Suprapubic skin (tissue), 4 donors: ENCODE results near the gene MUC22.

Experiments
- CTCF ChIP-seq, 2 donors: fragments of 200-600 bp in 1 of 2; fragments of 450-650 bp in 1 of 2; sonication (generic) in 1 of 2; IDR thresholded peaks; one replicate each; pipeline ENCODE4 v1.5.1; 2016 to 2019; ENCODE audit warnings: antibody characterized with exemption in 2 of 2, mild to moderate bottlenecking in 1 of 2, moderate library complexity in 1 of 2
- POLR2A ChIP-seq, 2 donors: fragments of 450-650 bp; IDR thresholded peaks; one replicate each; pipeline ENCODE4 v1.6.1; 2017; ENCODE audit warnings: antibody characterized with exemption in 2 of 2, mild to moderate bottlenecking in 2 of 2, moderate library complexity in 2 of 2
- POLR2AphosphoS5 ChIP-seq, 3 donors: sonication (generic); formaldehyde crosslinking; IDR thresholded peaks; one replicate each; pipeline ENCODE4 v1.6.1; 2017; ENCODE audit warnings: antibody characterized with exemption in 3 of 3

GRCh38 chr6:31005249-31006020, 4.8 kb upstream of the MUC22 start:
- no peak for TF ChIP-seq CTCF (IDR thresholded peaks at IDR 0.05)
- TF ChIP-seq POLR2A (IDR thresholded peaks at IDR 0.05), result no peak
- TF ChIP-seq POLR2AphosphoS5 (IDR thresholded peaks at IDR 0.05), result no peak
